ENCODE results near the gene OAT.
"Not testable (repeated sequence)": the region's sequence is repeated elsewhere in the genome, so short reads cannot be mapped to it uniquely, and the experiment has no call there.

OAT gene

GRCh38 chr10:124446830-124447750 lies 28.4 kb upstream of the OAT start:
- no peak for DNase-seq

DNA sequence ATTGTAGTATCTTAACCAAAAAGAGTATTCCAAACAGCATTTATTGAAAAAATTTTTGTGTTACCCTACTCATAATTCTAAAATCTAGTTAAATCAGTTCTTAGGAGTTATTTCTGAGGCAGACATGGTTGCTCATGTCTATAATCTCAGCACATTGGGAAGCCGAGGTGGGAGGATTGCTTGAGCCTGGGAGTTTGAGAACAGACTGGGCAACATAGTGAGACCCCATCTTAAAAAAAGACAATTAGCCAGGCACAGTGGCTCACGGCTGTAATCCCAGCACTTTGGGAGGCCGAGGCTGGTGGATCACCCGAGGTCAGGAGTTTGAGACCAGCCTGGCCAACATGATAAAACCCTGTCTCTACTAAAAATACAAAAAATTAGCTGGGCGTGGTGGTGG lies 23.0 kb upstream of the OAT start:
- not testable (repeated sequence) for DNase-seq

DNA sequence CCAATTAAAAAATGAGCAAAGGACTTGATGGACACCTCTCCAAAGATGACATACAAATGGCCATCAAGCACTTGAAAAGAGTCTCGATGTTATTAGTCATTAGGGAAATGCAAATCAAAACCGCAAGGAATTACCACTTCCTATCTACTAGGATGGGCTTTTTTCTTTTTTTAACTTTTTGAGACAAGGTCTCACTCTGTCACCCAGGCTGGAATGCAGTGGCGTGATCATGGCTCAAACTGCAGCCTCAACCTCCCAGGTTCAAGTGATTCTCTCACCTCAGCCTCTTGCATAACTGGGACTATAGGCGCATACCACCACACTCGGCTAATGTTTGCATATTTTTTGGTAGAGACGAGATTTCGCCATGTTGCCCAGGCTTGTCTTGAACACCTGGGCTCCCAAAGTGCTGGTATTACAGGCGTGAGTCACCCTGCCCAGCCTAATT lies 17.5 kb upstream of the OAT start:
- DNase-seq: no peak

DNA sequence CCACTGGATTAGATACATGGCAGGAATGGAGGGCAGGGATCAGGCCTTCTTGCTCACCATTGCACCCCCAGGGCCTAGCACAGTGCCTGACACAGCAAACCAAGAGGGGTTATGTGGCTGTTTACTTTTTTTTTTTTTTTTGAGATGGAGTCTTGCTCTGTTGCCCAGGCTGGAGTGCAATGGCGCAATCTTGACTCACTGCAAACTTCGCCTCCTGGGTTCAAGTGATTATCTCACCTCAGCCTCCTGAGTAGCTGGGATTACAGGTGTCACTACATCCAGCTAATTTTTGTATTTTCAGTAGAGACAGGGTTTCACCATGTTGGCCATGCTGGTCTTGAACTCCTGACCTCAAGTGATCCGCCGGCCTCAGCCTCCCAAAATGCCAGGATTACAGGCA lies 17.0 kb upstream of the OAT start:
- not testable (repeated sequence) for DNase-seq

- no peak for DNase-seq
These were observed 14.7 kb upstream of the OAT start for GRCh38 chr10:124433461-124433860.

DNA sequence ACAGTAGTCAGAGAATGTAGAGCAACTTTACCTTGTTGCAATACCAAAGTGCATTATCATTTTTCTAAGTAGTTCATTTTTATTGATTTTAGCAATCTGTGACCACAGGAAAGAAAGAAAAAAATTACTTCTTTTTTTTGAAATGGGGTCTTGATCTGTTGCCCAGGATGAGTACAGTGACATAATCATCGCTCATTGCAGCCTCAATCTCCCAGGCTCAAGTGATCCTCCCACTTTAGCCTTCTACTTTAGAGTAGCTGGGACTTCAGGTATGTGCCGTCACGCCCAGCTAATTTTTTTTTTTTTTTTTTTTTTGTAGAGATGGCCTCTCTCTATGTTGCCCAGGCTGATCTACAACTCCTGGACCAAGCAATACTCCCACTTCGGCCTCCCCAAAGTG lies 11.4 kb upstream of the OAT start:
- DNase-seq: no peak

- no peak for DNase-seq
These were observed 10.9 kb upstream of the OAT start for GRCh38 chr10:124429576-124429975.

GRCh38 chr10:124428207-124428777 lies 9.6 kb upstream of the OAT start:
- DNase-seq: no peak

DNA sequence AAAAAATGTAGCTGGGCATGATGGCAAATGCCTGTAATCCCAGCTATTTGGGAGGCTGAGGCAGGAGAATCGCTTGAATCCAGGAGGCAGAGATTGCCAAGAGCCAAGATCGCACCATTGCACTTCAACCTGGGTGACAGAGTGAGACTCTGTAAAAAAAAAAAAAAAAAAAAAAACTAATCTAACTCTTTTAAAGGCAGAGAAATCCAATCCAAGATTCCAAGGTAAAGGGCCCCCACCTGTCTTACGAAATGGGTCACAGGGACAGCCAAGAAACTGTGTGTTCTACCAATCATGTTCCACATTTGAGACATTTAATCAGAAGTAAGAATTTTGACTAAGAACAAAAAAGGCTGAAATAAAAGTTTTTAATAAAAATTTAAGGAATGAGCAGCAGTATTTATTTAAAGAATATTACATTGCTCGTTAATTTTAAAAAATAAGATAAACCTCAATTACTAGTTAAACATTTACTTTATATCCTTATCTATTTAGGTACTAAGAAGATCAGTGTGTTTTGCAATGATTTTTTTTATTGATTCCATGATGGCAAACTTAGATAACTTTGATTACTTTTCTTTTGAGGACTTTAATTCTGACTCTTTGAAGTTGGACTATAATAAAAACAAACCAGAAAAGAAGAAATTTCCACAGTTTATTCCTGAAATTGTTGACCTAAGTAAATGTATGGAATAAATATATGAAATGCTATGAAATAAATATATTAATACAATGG lies 6.7 kb upstream of the OAT start:
- DNase-seq: no peak

DNA sequence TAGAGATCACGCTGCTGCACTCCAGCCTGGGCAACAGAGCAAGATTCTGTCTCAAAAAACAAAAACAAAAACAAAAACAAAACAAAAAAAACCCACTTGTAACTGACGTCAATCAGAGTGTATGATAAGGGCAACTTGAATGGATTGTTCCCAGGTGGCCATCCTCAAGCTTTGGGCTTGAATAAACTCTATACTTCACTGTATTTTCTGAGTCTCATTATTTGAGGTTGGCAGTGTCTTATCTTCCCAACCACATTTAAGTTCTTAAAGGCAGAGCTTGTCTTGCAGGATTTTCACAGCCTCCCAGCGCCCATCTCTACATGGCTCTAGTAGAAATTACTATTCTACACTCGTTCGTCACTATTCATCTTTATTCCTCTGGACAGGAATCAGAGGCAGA lies 5.1 kb upstream of the OAT start:
- DNase-seq: no peak

DNA sequence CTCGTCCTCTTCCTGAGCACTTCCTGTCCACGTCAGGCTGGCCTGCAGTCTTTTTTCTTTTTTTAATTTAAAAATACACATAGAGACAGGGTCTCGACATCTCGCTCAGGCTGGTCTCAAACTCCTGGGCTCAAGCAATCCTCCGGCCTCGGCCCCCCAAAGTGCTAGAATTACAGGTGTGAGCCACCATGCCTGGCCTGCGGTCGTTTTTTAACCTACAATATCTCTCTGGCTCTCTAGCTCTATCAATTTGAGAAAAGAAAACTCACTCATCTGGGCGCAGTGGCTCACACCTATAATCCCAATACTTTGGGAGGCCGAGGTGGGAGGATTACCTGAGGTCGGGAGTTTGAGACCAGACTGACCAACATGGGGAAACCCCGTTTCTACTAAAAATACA lies 4.0 kb upstream of the OAT start:
- DNase-seq: no peak

DNA sequence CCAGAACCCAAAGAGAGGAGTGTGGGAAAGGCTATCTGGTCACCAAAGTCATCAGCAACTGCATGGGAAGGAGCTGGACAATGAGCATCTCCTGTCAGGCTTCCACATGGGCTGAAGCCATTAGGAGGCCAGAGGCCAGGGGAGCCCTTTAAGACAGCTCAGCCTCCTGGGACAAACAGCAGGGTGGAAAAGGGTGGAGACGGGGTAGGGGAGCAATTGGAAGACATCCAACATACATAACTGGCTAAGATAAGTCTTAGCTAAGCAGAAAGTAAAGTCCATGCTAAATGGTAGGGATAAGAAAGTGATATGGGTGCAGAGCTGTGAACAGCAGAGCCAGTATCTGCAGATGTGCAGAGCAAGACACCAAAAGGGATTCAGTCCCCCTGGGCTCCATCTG lies 1.5 kb upstream of the OAT start:
- DNase-seq: no peak

DNA sequence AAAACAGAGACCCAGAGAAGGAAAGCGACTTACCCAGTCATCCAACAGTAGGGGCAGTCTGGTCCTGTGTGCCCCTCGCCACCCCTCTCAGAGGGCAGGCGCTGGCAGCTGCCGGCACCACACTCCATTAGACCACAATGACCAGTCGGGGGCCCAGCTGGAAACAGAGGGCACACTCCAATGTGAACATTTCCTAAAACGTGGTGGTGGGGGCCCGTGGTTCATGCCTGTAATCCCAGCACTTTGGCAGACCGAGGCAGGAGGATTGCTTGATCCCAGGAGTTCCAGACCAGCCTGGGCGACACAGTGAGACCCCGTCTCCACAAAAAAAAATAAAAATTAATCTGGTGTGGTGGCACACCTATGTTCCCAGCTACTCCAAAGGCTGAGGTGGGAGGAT lies 912 bp upstream of the OAT start:
- no peak for DNase-seq

- DNase-seq: peak; percentile 65
These were observed 613 bp downstream of the OAT start for GRCh38 chr10:124417895-124418725.

GRCh38 chr10:124416733-124417132 lies 2.0 kb downstream of the OAT start:
- no peak for DNase-seq

DNA sequence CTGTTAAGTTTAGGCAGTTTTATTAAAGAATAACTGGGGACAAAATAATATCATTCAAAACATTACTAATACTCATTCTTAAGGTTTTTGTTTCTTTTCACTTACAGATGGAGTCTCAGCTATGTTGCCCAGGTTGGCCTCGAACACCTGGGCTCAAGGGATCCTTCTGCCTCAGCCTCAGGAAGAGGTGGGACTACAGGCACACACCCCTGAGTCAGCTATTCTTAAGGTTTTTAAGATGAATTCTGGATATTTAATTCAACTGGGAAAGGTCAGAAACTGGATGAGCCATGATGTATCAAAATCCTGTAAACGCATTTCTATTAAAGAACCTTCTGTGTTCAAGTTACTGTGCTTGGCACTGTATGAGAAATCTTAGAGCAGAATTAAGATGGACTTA lies 3.5 kb downstream of the OAT start:
- DNase-seq: no peak

DNA sequence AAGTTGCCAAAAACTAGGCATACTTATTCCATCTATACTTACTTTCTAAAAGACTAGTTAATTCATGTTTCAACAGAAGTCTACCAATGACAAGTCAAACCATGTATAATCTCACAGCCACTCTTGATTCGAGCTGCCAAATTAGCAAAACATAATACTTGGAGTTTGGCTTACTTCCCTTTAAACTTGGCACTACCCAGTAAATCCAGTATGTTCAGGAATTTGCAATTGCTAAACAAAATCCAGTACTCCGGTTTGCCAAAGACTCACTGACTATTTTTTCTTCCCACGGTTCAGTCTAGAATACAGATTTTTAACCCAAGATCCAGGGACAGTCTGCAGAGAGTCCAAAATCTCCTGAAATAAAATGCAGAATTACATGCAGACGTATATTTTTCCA lies 4.6 kb downstream of the OAT start:
- DNase-seq: no peak

GRCh38 chr10:124409696-124410095 lies 9.0 kb downstream of the OAT start:
- no peak for DNase-seq

DNA sequence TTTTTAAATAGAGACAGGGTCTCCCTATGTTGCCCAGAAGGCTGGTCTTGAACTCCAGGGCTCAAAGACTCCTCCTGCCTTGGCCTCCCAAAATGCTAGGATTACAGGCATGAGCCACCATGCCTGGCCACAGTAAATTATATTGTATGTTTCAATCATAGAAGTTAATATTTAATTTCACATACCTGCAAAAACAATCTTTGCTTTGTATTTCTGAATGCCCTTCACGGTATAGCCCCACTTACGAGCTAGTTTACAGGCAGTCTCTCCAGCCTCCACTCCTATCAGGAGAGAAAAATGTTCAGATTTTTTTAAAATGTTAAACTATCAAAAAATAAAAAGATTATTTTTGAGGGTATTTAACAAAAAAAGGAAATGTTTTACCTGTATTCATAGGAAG lies 10.4 kb downstream of the OAT start:
- no peak for DNase-seq

DNA sequence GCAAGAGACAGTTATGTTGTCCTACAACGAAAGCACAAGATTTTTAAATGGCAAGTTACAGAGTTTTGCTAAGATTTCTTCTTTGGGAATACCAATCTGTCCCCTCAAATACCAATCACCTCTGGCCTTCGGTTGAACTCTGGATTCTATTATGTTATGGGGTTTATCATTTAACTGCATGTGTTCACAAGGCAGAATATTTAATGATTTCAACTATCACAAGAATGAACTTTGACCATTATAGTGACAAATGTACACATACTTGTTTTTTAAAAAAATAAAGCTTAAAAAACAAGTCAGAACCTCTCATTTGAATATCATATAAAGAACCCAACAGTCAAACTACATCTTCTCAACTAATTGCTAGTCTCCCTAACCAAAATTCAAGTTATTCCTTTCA lies 11.3 kb downstream of the OAT start:
- DNase-seq: no peak

DNA sequence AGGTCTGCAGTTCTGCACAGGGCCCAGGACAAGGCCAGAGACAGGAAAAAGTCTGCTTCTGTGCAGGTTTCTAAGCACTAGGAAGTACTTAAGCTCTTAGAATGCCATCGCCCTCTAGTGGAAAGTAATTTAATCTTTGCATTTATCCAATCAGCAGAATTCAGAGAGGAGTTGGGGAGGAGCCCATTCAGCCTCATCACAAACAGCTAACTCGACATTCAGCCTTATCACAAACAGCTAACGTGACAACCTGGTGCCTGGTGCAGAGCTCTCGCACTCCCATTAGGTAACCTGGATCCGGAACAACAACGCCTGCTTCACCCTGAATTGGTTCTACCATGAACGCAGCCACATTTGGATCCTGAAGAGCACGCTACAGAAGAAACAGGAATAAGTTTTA lies 15.2 kb downstream of the OAT start:
- DNase-seq: no peak

DNA sequence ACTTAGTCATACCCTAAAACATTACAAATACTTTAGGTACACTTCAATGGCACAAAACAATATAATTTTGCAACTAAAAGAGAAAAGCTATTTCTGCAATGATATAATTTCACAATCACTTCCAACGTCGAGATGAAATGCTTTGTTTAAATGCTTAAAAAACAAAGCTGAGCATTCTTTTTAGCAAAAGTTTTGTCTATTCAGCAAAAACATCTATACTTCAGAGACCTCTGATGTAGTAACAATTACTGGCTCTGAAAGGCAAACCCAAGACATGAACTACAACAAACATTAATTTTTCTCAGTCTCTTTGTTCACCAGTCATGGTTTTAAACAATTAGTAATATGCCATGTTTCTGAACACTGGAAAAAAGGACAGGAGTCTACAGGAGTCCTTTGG lies 16.4 kb downstream of the OAT start:
- no peak for DNase-seq

GRCh38 chr10:124401633-124402032 lies 17.1 kb downstream of the OAT start:
- no peak for DNase-seq
